ENCODE data around the gene SPECC1L.
A peak's percentile ranks its signal among the peaks of the same experiment; 100 is the strongest.

The SPECC1L gene

GRCh38 chr22:24445481-24446259 is 175.0 kb downstream of the SPECC1L start:
- DNase-seq, result peak in 1 of 2 experiments; percentile 59

- no peak for DNase-seq
These were observed 175.6 kb downstream of the SPECC1L start for GRCh38 chr22:24446260-24446611.

GRCh38 chr22:24450610-24451009 is 180.0 kb downstream of the SPECC1L start:
- DNase-seq, result no peak

- DNase-seq, result no peak
These were observed 180.5 kb downstream of the SPECC1L start for GRCh38 chr22:24451162-24451561.

- DNase-seq, result no peak
These were observed 183.2 kb downstream of the SPECC1L start for GRCh38 chr22:24453853-24454252.

GRCh38 chr22:24455039-24455438 is 184.4 kb downstream of the SPECC1L start:
- DNase-seq, result no peak

GRCh38 chr22:24455751-24456426 is 185.3 kb downstream of the SPECC1L start:
- no peak for DNase-seq

- DNase-seq, result no peak
These were observed 187.3 kb downstream of the SPECC1L start for GRCh38 chr22:24457894-24458420.

GRCh38 chr22:24459911-24460310 is 189.3 kb downstream of the SPECC1L start:
- no peak for DNase-seq

GRCh38 chr22:24460418-24461089 is 189.9 kb downstream of the SPECC1L start:
- no peak for DNase-seq

- DNase-seq, result no peak
These were observed 192.6 kb downstream of the SPECC1L start for GRCh38 chr22:24463071-24463760.

GRCh38 chr22:24465566-24465965 is 194.9 kb downstream of the SPECC1L start:
- no peak for DNase-seq

GRCh38 chr22:24465975-24466374 is 195.3 kb downstream of the SPECC1L start:
- DNase-seq, result no peak

GRCh38 chr22:24466716-24467328 is 196.2 kb downstream of the SPECC1L start:
- no peak for DNase-seq

- DNase-seq, result no peak
These were observed 196.7 kb downstream of the SPECC1L start for GRCh38 chr22:24467340-24467739.

All from stimulated activated CD4-positive, alpha-beta T cell treated with anti-CD3 and anti-CD28 coated beads, Interleukin-4, amount 100 ng/mL, for 4 hours (primary cell).